Astrocyte of the spinal cord (primary cell): Measurements from ENCODE around the gene NTNG1.

ENCODE experiments used
- DNase-seq: peaks from one replicate; pipeline ENCODE4 v3.0.0; 2011; ENCODE audit warnings: low read depth, low spot score
- H3K4me3 ChIP-seq: 2 replicates; pipeline ENCODE4 v1.5.1; 2011; ENCODE audit warnings: low read depth, mild to moderate bottlenecking, low read length, moderate library complexity
- CTCF ChIP-seq: IDR thresholded peaks from 2 replicates; pipeline ENCODE4 v1.5.1; 2012; ENCODE audit warnings: low read depth, mild to moderate bottlenecking, low read length, inconsistent platforms
- in situ Hi-C: cut with HindIII; loops from 2 replicates; pipeline ENCODE4 v1.10.0; 2017; ENCODE audit warnings: low sequenced_read_pairs

Gene NTNG1

GRCh38 chr1:107172450-107173170 is 31.8 kb downstream of the NTNG1 start:
- TF ChIP-seq CTCF = no peak
- in situ Hi-C loops = no loop called here
- peak; percentile 22 for DNase-seq
- no peak overlapping the region for H3K4me3 ChIP-seq

GRCh38 chr1:107175102-107175909 is 34.5 kb downstream of the NTNG1 start:
- DNase-seq = no peak
- no peak for TF ChIP-seq CTCF
- no peak overlapping the region for H3K4me3 ChIP-seq
- in situ Hi-C loops = no loop called here

- DNase-seq = no peak
- in situ Hi-C loops = no loop called here
- H3K4me3 ChIP-seq = no peak overlapping the region
- TF ChIP-seq CTCF = no peak
These were observed 40.6 kb downstream of the NTNG1 start for GRCh38 chr1:107181253-107181969.

GRCh38 chr1:107183011-107183410 is 42.2 kb downstream of the NTNG1 start:
- no peak for TF ChIP-seq CTCF
- no peak for DNase-seq
- H3K4me3 ChIP-seq = no peak overlapping the region
- in situ Hi-C loops = no loop called here

GRCh38 chr1:107184888-107185287 is 44.0 kb downstream of the NTNG1 start:
- no peak overlapping the region for H3K4me3 ChIP-seq
- TF ChIP-seq CTCF = no peak
- in situ Hi-C loops = no loop called here
- DNase-seq = no peak

- no peak for DNase-seq
- TF ChIP-seq CTCF = no peak
- H3K4me3 ChIP-seq = no peak overlapping the region
- in situ Hi-C loops = no loop called here
These were observed 46.6 kb downstream of the NTNG1 start for GRCh38 chr1:107187399-107187798.
